Measurements from ENCODE around the gene RAF1. TPM values are rescaled to one million over a fixed set of nuclear protein-coding genes. Genes with fewer than 3 reads are reported as not detected.
"Not testable (repeated sequence)": the region's sequence is repeated elsewhere in the genome, so short reads cannot be mapped to it uniquely, and the experiment has no call there.

RAF1 gene
- total RNA-seq, 2 experiments from 2014 or later: 64.6 to 66.9 TPM

DNA sequence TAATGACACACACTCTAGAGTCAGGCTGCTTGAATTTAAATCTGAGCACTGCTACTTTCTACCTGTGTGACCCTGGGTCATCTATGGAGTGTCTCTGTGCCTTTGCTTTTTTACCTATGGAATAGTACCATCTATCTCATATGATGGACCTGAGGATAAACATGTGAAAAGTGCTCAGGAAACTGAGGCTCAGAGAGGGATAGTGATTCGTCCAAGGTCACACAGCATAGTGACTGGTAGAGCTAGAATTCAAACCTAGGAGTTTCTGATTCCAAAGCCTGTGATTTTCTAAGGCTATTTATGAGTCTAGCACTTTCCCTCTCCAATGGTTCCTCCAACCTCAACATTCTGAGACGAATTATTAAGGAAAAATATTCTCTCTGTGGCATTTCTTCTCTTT, 32.0 kb upstream of the RAF1 start:
- CTCF ChIA-PET: no interaction called here
- Mint-ChIP-seq H3K4me3 (no peak overlapping the region), H3K27ac (no peak overlapping the region), H3K27me3 (no peaks in the 10 kb centered on the region), H3K36me3 (no peaks in the 10 kb centered on the region), H3K9me3 (no peaks in the 10 kb centered on the region), H3K4me1 (ENCODE audit: low read depth) (no peaks in the 10 kb centered on the region)
- POLR2A ChIA-PET: no interaction called here
- no peak for DNase-seq
- intact Hi-C loops (cut with micrococcal nuclease): no loop called here

DNA sequence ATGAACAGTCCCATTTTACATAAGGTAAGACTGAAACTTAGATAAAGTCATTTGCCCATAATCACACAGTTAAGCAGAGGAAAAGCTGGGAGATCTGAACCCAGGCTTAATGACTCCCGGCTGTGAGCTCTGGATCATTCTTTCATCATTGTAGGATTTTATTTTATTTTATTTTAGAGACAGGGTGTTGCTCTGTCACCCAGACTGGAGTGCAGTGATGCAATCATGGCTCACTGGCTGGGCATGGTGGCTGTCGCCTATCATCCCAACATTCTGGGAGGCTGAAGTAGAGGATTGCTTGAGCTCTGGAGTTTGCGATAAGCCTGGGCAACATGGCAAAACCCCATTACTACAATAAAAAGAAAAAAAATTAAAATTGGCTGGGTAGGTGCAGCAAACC, 31.2 kb upstream of the RAF1 start:
- POLR2A ChIA-PET: no interaction called here
- Mint-ChIP-seq H3K4me3 (no peak overlapping the region), H3K36me3 (no peaks in the 10 kb centered on the region), H3K9me3 (no peaks in the 10 kb centered on the region), H3K4me1 (ENCODE audit: low read depth) (no peaks in the 10 kb centered on the region), H3K27ac (no peak overlapping the region), H3K27me3 (no peaks in the 10 kb centered on the region)
- CTCF ChIA-PET: interaction anchor here (0.7 to 1.6 kb wide), 2 partner anchors 12 to 65 kb away, joined by 4 to 6 read pairs; no protein-coding TSS in a partner anchor
- intact Hi-C loops (cut with micrococcal nuclease): no loop called here
- DNase-seq: no peak

DNA sequence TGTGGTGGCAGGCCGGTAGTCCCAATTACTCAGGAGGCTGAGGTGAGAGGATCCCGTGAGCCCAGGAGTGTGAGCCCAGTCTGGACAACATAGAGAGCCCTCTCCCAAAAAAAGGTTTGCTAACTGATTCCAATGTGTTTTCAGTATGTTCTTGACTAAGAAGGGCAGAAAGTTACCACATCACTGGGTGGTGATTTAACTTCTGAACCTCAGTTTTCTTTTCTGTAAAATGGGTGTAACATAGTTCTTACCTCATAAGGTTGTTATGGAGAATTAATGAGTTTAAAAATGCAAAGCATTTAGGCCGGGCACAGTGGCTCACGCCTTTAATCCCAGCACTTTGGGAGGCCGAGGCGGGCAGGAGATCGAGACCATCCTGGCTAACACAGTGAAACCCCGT, 28.5 kb upstream of the RAF1 start:
- H3K27me3 Mint-ChIP-seq: peaks cover 7% of the 10 kb centered on the region

DNA sequence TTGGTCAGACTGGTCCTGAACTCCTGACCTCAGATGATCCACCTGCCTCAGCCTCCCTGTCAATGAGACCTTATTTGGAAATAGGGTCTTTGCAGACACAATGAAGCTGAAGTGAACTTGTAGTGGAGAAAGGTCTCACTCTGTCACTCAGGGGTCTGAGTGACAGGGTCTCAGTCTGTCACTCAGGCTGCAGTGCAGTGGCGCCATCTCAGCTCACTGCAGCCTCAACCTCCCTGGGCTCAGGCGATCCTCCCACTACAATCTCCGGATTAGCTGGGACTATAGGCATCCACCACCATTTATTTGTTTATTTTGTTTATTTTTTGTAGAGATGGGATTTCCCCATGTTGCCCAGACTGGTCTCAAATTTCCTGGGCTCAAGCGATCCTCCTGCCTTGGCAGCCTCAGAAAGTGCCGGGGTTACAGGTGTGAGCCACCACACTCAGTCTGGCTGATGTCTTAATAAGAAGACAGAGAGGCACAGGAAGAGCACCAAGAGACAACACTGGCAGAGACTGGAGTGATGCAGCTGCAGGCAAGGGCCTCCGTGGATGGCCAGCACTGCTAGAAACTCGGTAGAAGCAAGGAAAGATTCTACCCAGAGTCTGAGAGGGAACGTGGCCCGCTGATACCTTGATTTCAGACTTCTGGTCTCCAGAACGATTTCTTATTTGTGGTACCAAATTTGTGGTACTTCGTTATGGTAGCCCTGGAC, 26.2 kb upstream of the RAF1 start:
- intact Hi-C loops (cut with micrococcal nuclease): no loop called here
- peaks cover 7% of the 10 kb centered on the region for H3K27me3 Mint-ChIP-seq
- no peaks in the 10 kb centered on the region for H3K9me3 Mint-ChIP-seq
- DNase-seq: no peak
- POLR2A ChIA-PET: no interaction called here
- no peaks in the 10 kb centered on the region for H3K4me1 Mint-ChIP-seq (ENCODE audit: low read depth)
- CTCF ChIA-PET: no interaction called here
- H3K27ac Mint-ChIP-seq: no peak overlapping the region
- no peak overlapping the region for H3K4me3 Mint-ChIP-seq
- no peaks in the 10 kb centered on the region for H3K36me3 Mint-ChIP-seq

More for the DNA sequence above, 28.5 kb upstream of the RAF1 start:
- Mint-ChIP-seq H3K4me1 (ENCODE audit: low read depth) (no peaks in the 10 kb centered on the region), H3K9me3 (no peaks in the 10 kb centered on the region), H3K27ac (no peak overlapping the region), H3K4me3 (no peak overlapping the region), H3K36me3 (no peaks in the 10 kb centered on the region)
- intact Hi-C loops (cut with micrococcal nuclease): no loop called here
- POLR2A ChIA-PET: no interaction called here
- CTCF ChIA-PET: no interaction called here
- DNase-seq: no peak

DNA sequence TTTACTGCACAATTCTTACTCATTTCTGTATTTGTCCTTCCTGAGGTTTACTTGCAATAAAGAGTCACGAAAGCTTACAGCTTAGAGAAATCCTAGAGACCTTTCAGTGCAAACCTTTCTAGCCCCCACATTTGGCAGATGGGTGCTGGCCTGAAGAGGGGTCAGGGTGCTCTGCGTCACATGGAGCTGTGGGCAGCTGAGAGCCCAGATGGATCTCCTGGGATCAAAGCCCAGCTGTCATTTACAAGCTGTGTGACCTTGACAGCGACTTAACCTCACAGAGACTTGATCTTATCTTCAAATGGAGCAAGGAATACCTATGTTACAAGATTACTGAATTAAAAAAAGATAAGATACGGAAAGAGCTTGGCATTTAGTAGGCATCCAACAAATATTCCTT, 24.0 kb upstream of the RAF1 start:
- intact Hi-C loops (cut with micrococcal nuclease): no loop called here
- CTCF ChIA-PET: interaction anchor here (0.8 to 1.2 kb wide), 3 partner anchors 18 to 37 kb away, joined by 3 to 8 read pairs (median 5); no protein-coding TSS in a partner anchor
- Mint-ChIP-seq H3K9me3 (no peaks in the 10 kb centered on the region), H3K27me3 (peaks cover 7% of the 10 kb centered on the region), H3K4me1 (ENCODE audit: low read depth) (no peaks in the 10 kb centered on the region), H3K27ac (no peak overlapping the region), H3K4me3 (no peak overlapping the region), H3K36me3 (no peaks in the 10 kb centered on the region)
- POLR2A ChIA-PET: no interaction called here
- no peak for DNase-seq

DNA sequence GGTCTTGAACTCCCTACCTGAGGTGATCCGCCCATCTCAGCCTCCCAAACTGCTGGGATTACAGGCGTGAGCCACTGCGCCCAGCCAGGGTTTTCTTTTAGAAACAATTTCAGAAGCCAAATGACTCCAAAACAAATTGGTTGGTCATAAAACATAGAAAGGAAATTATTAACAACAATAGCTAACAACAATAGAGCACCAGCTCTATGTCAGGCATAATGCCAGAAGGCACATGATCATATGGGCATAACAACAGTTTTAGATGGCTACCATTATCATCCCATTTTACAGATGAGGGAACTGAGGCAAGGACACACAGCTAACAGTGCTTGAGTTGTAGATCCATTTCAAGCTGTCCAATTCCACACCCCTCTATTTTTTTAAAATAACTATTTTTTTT, 22.2 kb upstream of the RAF1 start:
- Mint-ChIP-seq H3K4me1 (ENCODE audit: low read depth) (peaks cover 11% of the 10 kb centered on the region), H3K9me3 (no peaks in the 10 kb centered on the region), H3K4me3 (no peak overlapping the region), H3K27ac (no peak overlapping the region), H3K27me3 (peaks cover 7% of the 10 kb centered on the region), H3K36me3 (no peaks in the 10 kb centered on the region)
- POLR2A ChIA-PET: no interaction called here
- CTCF ChIA-PET: interaction anchor here (0.7 kb wide), 1 partner anchor 10 kb away, joined by 3 read pairs; no protein-coding TSS in a partner anchor
- no peak for DNase-seq
- intact Hi-C loops (cut with micrococcal nuclease): no loop called here

DNA sequence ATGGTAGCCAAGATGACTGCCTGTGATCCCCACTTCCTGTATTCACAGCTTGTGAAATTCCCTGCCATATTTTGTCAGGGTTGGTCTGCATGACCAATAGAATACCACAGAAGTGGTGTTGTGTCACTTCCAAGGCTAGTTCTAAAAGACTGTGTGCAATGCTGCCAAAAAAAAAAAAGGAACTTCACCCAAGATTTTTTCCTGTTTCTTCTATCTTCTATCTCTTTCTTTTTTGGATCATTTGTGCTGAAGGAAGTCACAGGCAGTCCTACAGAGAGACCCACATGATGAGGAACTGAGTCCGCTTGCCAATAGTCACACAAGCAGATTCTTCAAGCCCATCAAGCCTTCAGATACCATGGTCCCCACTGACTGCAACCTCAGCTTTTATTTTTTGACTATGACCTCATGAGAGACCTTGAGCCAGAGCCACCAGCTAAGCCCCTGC, 18.1 kb upstream of the RAF1 start:
- H3K4me3 Mint-ChIP-seq: no peak overlapping the region
- no peak for DNase-seq
- intact Hi-C loops (cut with micrococcal nuclease): no loop called here
- ChIA-PET POLR2A (interaction anchor here (0.5 kb wide), 1 partner anchor 111 kb away, joined by 3 read pairs; no protein-coding TSS in a partner anchor), CTCF (no interaction called here)
- no peaks in the 10 kb centered on the region for H3K9me3 Mint-ChIP-seq
- no peak overlapping the region for H3K27ac Mint-ChIP-seq
- H3K36me3 Mint-ChIP-seq: no peaks in the 10 kb centered on the region
- no peaks in the 10 kb centered on the region for H3K27me3 Mint-ChIP-seq
- H3K4me1 Mint-ChIP-seq (ENCODE audit: low read depth): peaks cover 11% of the 10 kb centered on the region

DNA sequence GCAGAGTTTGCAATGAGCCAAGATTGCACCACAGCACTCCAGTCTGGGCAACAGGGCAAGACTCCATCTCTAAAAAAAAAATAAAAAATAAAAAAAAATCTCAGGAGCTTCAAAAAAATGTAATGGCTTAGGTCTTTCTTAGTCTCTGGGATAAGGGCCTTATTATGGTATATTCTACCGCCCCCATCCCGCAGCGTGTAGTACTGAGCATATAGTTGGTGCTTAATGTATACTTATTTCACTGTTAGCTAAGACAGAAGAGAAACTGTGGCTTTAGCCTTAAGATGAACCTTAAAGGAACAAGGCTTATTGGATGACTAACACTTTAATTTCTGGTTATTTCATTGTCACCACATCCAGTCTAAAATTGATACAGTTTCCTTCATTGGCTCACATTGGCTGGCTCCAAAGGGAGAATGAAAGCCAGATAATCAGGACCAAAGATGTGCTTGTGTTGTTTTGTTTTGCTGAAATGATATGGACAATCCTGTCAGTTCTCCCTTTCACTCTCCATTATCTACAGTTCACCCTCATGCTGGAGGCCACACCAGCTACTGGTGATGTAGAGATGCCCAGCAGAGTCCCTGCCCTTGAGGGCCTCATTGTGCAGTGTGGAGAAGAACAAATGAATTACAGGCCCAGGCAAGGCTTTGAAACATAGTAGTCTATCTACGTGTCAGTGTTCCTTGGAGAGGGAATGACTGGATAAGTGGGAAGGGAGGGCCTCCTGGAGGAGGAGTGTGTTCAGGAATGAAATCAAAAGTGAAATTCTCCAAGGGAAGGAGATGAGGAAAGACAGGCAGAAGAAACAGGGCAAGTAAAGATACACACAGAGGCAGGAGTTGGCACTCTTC, 17.4 kb upstream of the RAF1 start:
- Mint-ChIP-seq H3K4me1 (ENCODE audit: low read depth) (peaks cover 11% of the 10 kb centered on the region), H3K4me3 (no peak overlapping the region), H3K36me3 (no peaks in the 10 kb centered on the region), H3K27me3 (no peaks in the 10 kb centered on the region), H3K27ac (peak overlapping the region; percentile 4), H3K9me3 (no peaks in the 10 kb centered on the region)
- intact Hi-C loops (cut with micrococcal nuclease): no loop called here
- ChIA-PET CTCF (no interaction called here), POLR2A (interaction anchor here (0.6 kb wide), 1 partner anchor 19 kb away, joined by 3 read pairs; no protein-coding TSS in a partner anchor)
- DNase-seq: no peak

DNA sequence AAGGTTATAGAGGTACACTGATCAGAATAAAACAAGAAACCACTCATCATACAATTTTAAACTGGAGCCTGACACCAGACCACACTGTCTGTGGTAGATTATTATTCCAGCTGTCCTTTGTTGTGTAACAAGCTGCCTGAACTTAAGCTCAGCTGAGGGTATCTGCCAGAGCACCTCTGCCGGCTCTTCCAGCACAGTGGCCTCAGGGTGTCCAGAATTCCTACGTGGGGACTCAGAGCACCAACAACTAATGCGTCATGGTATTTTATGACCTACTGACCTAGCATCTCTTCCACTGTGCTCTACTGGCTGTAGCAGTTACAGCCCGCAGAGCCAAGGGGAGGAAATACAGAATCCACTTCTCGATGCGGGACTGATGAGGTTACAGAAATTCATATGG, 15.6 kb upstream of the RAF1 start:
- intact Hi-C loops (cut with micrococcal nuclease): no loop called here
- CTCF ChIA-PET: no interaction called here
- POLR2A ChIA-PET: no interaction called here
- Mint-ChIP-seq H3K36me3 (no peaks in the 10 kb centered on the region), H3K27ac (no peak overlapping the region), H3K27me3 (no peaks in the 10 kb centered on the region), H3K9me3 (no peaks in the 10 kb centered on the region), H3K4me3 (no peak overlapping the region), H3K4me1 (ENCODE audit: low read depth) (peaks cover 11% of the 10 kb centered on the region)
- no peak for DNase-seq

DNA sequence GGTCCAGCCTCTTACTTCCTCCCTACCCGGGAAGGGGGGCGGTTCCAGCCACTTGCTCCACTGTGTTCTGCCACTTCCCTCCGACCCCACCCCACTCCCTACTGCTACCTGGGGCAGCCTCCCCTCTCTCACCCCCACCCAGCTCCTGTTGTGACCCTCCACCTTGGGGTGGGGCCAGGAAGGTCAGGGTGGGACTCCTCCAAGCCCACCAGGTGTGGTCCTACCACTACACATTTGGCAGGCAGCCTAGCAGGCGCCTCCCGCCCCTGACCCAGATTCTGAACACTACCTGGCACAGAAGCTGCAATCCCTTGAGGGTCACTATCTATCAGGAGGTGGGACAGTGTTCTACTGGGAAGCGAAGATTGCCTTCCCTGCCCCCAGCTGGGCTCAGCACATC, 13.7 kb upstream of the RAF1 start:
- POLR2A ChIA-PET: no interaction called here
- no peaks in the 10 kb centered on the region for H3K27me3 Mint-ChIP-seq
- no peak for DNase-seq
- H3K4me1 Mint-ChIP-seq (ENCODE audit: low read depth): peaks cover 11% of the 10 kb centered on the region
- H3K36me3 Mint-ChIP-seq: no peaks in the 10 kb centered on the region
- H3K27ac Mint-ChIP-seq: no peak overlapping the region
- H3K4me3 Mint-ChIP-seq: no peak overlapping the region
- CTCF ChIA-PET: no interaction called here
- intact Hi-C loops (cut with micrococcal nuclease): no loop called here
- H3K9me3 Mint-ChIP-seq: no peaks in the 10 kb centered on the region

DNA sequence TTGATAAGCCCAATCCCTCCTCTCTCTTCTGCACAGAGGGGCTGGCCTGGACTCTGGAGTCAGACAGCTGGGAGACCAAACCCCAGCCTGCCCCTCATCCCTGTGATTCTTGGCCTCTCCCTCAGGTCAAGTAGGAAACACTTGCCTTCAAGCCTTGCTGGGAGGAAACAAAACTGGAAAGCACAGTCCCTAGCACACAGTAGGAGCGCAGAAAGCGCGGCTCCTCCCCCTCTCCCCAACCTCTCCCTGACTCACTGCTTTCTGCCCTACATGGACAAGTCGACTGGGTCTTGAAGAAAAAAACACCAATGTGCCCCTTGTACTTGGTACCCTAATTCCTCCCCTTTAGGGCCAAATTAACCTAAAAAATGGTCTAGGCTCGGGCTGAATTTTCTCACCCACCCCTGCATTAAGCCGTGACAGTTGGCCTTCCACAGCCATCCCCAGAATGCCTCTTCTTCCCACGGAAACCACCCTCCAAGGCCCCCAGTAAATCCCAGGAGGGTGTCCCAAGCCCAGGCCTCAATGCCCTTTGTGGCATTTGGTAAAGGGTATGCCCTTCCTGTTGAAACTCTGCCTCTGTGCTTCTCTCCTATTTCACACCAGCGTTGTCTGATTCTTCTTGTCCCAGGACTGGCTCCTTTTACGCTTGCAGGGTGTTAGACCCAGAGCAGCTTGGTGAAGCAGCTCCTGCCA, 11.3 kb upstream of the RAF1 start:
- Mint-ChIP-seq H3K4me3 (no peak overlapping the region), H3K9me3 (no peaks in the 10 kb centered on the region), H3K4me1 (ENCODE audit: low read depth) (no peaks in the 10 kb centered on the region), H3K27me3 (no peaks in the 10 kb centered on the region), H3K27ac (no peak overlapping the region), H3K36me3 (no peaks in the 10 kb centered on the region)
- intact Hi-C loops (cut with micrococcal nuclease): no loop called here
- ChIA-PET CTCF (interaction anchor here (1.1 kb wide), 1 partner anchor 11 kb away, joined by 3 read pairs; no protein-coding TSS in a partner anchor), POLR2A (no interaction called here)
- DNase-seq: no peak

DNA sequence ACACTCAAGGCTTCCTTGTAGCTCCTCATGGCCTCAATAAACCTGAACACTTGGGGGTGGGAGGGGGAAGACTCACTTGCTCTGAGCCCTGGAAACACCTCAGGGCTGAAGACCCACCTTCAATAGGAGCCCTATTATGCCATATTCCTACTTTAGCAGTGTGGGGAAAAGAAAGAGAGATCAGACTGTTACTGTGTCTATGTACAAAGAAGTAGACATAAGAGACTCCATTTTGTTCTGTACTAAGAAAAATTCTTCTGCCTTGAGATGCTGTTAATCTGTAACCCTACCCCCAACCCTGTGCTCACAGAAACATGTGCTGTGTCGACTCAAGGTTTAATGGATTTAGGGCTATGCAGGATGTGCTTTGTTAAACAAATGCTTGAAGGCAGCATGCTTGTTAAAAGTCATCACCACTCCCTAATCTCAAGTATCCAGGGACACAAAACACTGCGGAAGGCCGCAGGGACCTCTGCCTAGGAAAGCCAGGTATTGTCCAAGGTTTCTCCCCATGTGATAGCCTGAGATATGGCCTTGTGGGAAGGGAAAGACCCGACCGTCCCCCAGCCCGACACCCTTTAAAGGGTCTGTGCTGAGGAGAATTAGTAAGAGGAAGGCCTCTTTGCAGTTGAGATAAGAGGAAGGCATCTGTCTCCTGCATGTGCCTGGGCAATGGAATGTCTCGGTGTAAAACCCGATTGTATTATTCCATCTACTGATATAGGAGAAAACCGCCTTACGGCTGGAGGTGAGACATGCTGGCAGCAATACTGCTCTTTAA, 10.2 kb upstream of the RAF1 start:
- H3K27me3 Mint-ChIP-seq; H3K4me3 Mint-ChIP-seq; H3K4me1 Mint-ChIP-seq (ENCODE audit: low read depth); DNase-seq; H3K9me3 Mint-ChIP-seq; CTCF ChIA-PET; H3K36me3 Mint-ChIP-seq; POLR2A ChIA-PET; H3K27ac Mint-ChIP-seq; intact Hi-C loops (cut with micrococcal nuclease): not testable (repeated sequence)
